ENCODE results near the gene NSF. TPM values are rescaled to one million over a fixed set of nuclear protein-coding genes. Genes with fewer than 3 reads are reported as not detected.
"Not testable (repeated sequence)": the region's sequence is repeated elsewhere in the genome, so short reads cannot be mapped to it uniquely, and the experiment has no call there.

NSF gene
- total RNA-seq, 2 experiments from 2014 or later: 41.4 to 46.2 TPM

- H3K27me3 Mint-ChIP-seq; H3K36me3 Mint-ChIP-seq (ENCODE audit: low read depth); H3K9me3 Mint-ChIP-seq; DNase-seq; H3K27ac Mint-ChIP-seq; intact Hi-C loops (cut with micrococcal nuclease); H3K4me1 Mint-ChIP-seq (ENCODE audit: low read depth); H3K4me3 Mint-ChIP-seq; POLR2A ChIA-PET: not testable (repeated sequence)
- ATAC-seq: peak; percentile 71
- CTCF ChIA-PET: interaction anchor here (0.7 kb wide), 1 partner anchor 569 kb away, joined by 3 read pairs; no protein-coding TSS in a partner anchor
Observed at GRCh38 chr17:46598344-46598931, 8.0 kb downstream of the NSF start.

GRCh38 chr17:46600767-46601166 is 10.3 kb downstream of the NSF start:
- H3K4me1 Mint-ChIP-seq (ENCODE audit: low read depth); DNase-seq; POLR2A ChIA-PET; H3K36me3 Mint-ChIP-seq (ENCODE audit: low read depth); H3K9me3 Mint-ChIP-seq; H3K4me3 Mint-ChIP-seq; CTCF ChIA-PET; intact Hi-C loops (cut with micrococcal nuclease); H3K27ac Mint-ChIP-seq; H3K27me3 Mint-ChIP-seq: not testable (repeated sequence)
- ATAC-seq: peak; percentile 40

GRCh38 chr17:46603125-46603524 is 12.7 kb downstream of the NSF start:
- peak; percentile 68 for ATAC-seq
- H3K4me1 Mint-ChIP-seq (ENCODE audit: low read depth); H3K9me3 Mint-ChIP-seq; H3K4me3 Mint-ChIP-seq; H3K36me3 Mint-ChIP-seq (ENCODE audit: low read depth); POLR2A ChIA-PET; H3K27me3 Mint-ChIP-seq; H3K27ac Mint-ChIP-seq; intact Hi-C loops (cut with micrococcal nuclease); CTCF ChIA-PET: not testable (repeated sequence)
- peak; percentile 25 for DNase-seq

DNA sequence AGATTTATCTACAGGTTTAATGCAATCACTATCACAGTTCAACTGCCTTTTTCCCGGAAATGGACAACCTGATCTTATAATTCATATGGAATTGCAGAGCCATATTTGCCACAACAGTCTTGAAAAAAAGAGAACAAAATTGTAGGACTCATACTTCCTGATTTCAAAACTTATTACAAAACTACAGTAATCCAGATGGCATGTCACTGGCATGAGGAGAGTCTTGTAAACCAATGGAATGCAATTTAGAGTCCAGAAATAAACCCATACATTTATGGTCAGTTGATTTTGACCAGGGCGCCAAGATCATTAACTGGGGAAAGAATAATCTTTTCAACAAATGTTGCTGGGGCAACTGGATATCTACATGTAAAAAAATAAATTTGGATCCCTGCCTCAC is 20.8 kb downstream of the NSF start:
- POLR2A ChIA-PET; H3K36me3 Mint-ChIP-seq (ENCODE audit: low read depth); DNase-seq; intact Hi-C loops (cut with micrococcal nuclease); H3K4me3 Mint-ChIP-seq; H3K9me3 Mint-ChIP-seq; ATAC-seq; H3K27me3 Mint-ChIP-seq; H3K4me1 Mint-ChIP-seq (ENCODE audit: low read depth); CTCF ChIA-PET; H3K27ac Mint-ChIP-seq: not testable (repeated sequence)

GRCh38 chr17:46613876-46614275 is 23.4 kb downstream of the NSF start:
- DNase-seq; POLR2A ChIA-PET; H3K4me3 Mint-ChIP-seq; H3K27me3 Mint-ChIP-seq; intact Hi-C loops (cut with micrococcal nuclease); H3K36me3 Mint-ChIP-seq (ENCODE audit: low read depth); CTCF ChIA-PET; H3K4me1 Mint-ChIP-seq (ENCODE audit: low read depth); H3K9me3 Mint-ChIP-seq; H3K27ac Mint-ChIP-seq: not testable (repeated sequence)
- ATAC-seq: peak; percentile 67

DNA sequence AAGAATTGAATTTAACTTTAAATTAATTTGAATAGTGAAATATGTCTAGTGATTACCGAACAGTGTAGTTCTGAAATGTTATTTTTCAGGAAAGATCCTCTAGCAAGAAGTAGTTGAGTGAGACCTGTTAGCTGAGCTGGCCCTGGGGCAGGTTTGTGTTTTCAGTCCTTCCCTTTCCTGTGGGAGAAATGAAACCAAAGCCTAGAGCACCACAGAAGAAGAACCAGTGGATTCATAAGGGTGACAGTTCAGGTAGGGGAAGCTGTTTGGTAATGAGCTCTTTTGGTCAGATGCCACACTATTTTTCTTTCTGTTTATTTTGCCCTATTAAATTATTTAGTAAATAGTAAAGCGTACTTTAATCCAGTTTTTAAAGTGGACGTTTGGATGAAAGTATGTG is 26.7 kb downstream of the NSF start:
- not testable (repeated sequence) for H3K4me1 Mint-ChIP-seq (ENCODE audit: low read depth); ATAC-seq

GRCh38 chr17:46618975-46619374 is 28.5 kb downstream of the NSF start:
- H3K9me3 Mint-ChIP-seq; H3K27ac Mint-ChIP-seq; CTCF ChIA-PET; H3K4me3 Mint-ChIP-seq; POLR2A ChIA-PET; H3K36me3 Mint-ChIP-seq (ENCODE audit: low read depth); DNase-seq; H3K27me3 Mint-ChIP-seq; intact Hi-C loops (cut with micrococcal nuclease); ATAC-seq; H3K4me1 Mint-ChIP-seq (ENCODE audit: low read depth): not testable (repeated sequence)

More for the DNA sequence above, 26.7 kb downstream of the NSF start:
- H3K9me3 Mint-ChIP-seq; H3K36me3 Mint-ChIP-seq (ENCODE audit: low read depth); CTCF ChIA-PET; POLR2A ChIA-PET; DNase-seq; H3K27me3 Mint-ChIP-seq; intact Hi-C loops (cut with micrococcal nuclease); H3K27ac Mint-ChIP-seq; H3K4me3 Mint-ChIP-seq: not testable (repeated sequence)

GRCh38 chr17:46623790-46624189 is 33.3 kb downstream of the NSF start:
- intact Hi-C loops (cut with micrococcal nuclease); H3K36me3 Mint-ChIP-seq (ENCODE audit: low read depth); ATAC-seq; H3K27ac Mint-ChIP-seq; H3K4me3 Mint-ChIP-seq; CTCF ChIA-PET; POLR2A ChIA-PET; H3K27me3 Mint-ChIP-seq; H3K9me3 Mint-ChIP-seq; H3K4me1 Mint-ChIP-seq (ENCODE audit: low read depth); DNase-seq: not testable (repeated sequence)

DNA sequence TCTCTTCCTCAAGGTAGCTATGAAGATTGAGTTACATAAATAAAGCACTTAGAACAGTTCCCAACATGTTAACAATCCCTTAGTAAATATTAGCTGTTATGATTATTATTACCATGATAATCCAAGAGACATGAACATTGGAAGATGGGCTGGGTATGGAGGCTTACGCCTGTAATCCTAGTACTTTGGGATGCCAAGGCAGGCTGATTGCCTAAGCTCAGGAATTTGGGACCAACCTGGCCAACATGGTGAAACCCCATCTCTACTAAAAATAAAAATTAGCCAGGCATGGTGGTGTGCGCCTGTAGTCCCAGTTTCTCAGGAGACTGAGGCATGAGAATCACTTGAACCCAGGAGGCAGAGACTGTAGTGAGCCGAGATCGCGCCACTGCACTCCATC is 34.3 kb downstream of the NSF start:
- intact Hi-C loops (cut with micrococcal nuclease); H3K36me3 Mint-ChIP-seq (ENCODE audit: low read depth); H3K9me3 Mint-ChIP-seq; H3K4me3 Mint-ChIP-seq; H3K4me1 Mint-ChIP-seq (ENCODE audit: low read depth); POLR2A ChIA-PET; ATAC-seq; CTCF ChIA-PET; H3K27me3 Mint-ChIP-seq; DNase-seq; H3K27ac Mint-ChIP-seq: not testable (repeated sequence)

GRCh38 chr17:46627452-46627851 is 37.0 kb downstream of the NSF start:
- intact Hi-C loops (cut with micrococcal nuclease); DNase-seq; CTCF ChIA-PET; H3K36me3 Mint-ChIP-seq (ENCODE audit: low read depth); ATAC-seq; H3K27ac Mint-ChIP-seq; H3K4me3 Mint-ChIP-seq; H3K9me3 Mint-ChIP-seq; H3K27me3 Mint-ChIP-seq; H3K4me1 Mint-ChIP-seq (ENCODE audit: low read depth); POLR2A ChIA-PET: not testable (repeated sequence)

DNA sequence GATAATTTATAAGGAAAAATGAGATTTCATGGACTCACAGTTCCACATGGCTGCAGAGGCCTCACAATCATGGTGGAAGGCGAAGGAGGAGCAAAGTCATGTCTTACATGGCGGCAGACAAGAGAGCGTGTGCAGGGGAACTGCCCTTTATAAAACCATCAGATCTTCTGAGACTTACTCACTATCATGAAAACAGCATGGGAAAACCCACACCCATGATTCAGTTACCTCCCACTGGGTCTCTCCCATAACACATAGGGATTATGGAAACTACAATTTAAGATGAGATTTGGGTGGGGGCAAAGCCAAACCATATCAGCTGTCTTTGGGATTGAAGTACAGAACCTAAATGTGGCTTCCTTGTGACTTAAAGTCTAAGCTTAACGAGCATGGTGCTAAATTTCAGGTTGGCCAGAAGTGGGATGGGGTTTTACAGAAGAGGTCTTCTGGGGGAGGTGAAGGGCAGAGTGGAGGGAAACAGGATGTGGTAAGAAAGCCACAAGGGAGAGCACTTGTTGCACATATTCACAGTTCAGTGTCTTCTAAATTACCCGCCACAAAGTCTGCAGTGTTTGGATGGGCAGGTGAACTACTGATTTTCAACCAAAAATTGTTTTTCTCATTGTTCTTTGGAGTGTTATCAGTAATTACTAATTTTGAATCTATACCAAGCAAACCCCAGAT is 38.4 kb downstream of the NSF start:
- H3K4me3 Mint-ChIP-seq; POLR2A ChIA-PET; DNase-seq; H3K36me3 Mint-ChIP-seq (ENCODE audit: low read depth); CTCF ChIA-PET; H3K9me3 Mint-ChIP-seq; H3K27me3 Mint-ChIP-seq; H3K27ac Mint-ChIP-seq; H3K4me1 Mint-ChIP-seq (ENCODE audit: low read depth); intact Hi-C loops (cut with micrococcal nuclease): not testable (repeated sequence)
- peak; percentile 93 for ATAC-seq

DNA sequence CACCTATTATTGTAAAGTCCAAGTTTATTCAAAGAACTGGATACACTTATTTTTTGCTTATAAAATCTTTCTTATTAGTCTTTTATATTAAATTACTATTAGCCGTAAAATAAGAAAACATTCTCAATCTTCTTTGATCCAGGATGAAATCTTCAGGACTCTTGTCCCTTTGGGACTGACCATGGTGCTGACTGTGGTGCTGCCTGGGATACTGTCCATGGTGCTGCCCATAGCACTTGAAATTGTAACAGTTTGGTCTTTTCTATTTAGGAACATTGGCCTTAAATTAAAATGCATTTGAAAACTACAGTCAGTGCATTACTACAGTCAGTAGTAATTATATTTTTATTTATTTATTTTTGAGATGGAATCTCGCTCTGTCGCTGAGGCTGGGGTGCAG is 41.7 kb downstream of the NSF start:
- intact Hi-C loops (cut with micrococcal nuclease); H3K36me3 Mint-ChIP-seq (ENCODE audit: low read depth); H3K4me1 Mint-ChIP-seq (ENCODE audit: low read depth); DNase-seq; H3K4me3 Mint-ChIP-seq; ATAC-seq; POLR2A ChIA-PET; H3K27me3 Mint-ChIP-seq; CTCF ChIA-PET; H3K27ac Mint-ChIP-seq; H3K9me3 Mint-ChIP-seq: not testable (repeated sequence)
